Retinal pigment epithelial cell (primary cell): ENCODE results near the gene GALNT9.
"Not testable (repeated sequence)": the region's sequence is repeated elsewhere in the genome, so short reads cannot be mapped to it uniquely, and the experiment has no call there.

ENCODE experiments used
- DNase-seq: peaks from one replicate; pipeline ENCODE4 v3.0.0-alpha.2; 2010; ENCODE audit warnings: low read depth
- H3K4me3 ChIP-seq: 2 replicates; pipeline ENCODE4 v1.5.1; 2011; ENCODE audit warnings: mild to moderate bottlenecking, low read length, control low read depth, moderate library complexity
- CTCF ChIP-seq: conservative IDR thresholded peaks from 2 replicates; pipeline ENCODE4 v1.5.1; 2011; ENCODE audit warnings: low read depth, low read length, control low read depth, inconsistent platforms

GALNT9 gene

GRCh38 chr12:132329036-132329719, at the start of gene GALNT9:
Gene GALNT9, minus strand, starts transcription at chr12:132329589. Its CDS starts 386 bp downstream, at chr12:132329203.
- TF ChIP-seq CTCF, result no peak
- no peak within 1 kb of the TSS for H3K4me3 ChIP-seq
- no peak for DNase-seq

- not testable (repeated sequence) for H3K4me3 ChIP-seq, DNase-seq
Measured at GRCh38 chr12:132379057-132379456, 49.7 kb upstream of the GALNT9 start.

DNA sequence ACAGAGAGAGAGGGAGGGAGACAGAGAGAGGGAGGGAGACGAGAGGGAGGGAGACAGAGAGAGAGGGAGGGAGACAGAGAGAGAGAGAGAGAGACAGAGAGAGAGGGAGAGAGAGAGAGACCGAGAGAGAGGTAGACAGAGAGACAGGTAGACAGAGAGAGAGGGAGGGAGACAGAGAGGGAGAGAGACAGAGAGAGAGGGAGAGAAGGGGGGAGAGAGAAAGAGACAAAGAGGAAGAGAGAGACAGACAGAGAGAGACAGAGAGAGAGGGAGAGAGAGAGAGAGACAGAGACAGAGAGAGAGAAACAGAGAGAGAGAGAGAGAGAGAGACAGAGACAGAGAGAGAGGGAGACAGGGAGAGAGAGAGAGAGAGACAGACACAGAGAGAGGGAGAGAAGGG, 47.8 kb upstream of the GALNT9 start:
- no peak for TF ChIP-seq CTCF
- H3K4me3 ChIP-seq, result no peak overlapping the region
- DNase-seq, result no peak

GRCh38 chr12:132376464-132376830, 47.1 kb upstream of the GALNT9 start:
- no peak for DNase-seq
- no peak for TF ChIP-seq CTCF

GRCh38 chr12:132375747-132376463, 46.5 kb upstream of the GALNT9 start:
- no peak for DNase-seq
- no peak for TF ChIP-seq CTCF
- H3K4me3 ChIP-seq, result no peak overlapping the region

More at GRCh38 chr12:132376464-132376830, 47.1 kb upstream of the GALNT9 start:
- no peak overlapping the region for H3K4me3 ChIP-seq

GRCh38 chr12:132374612-132375445, 45.4 kb upstream of the GALNT9 start:
- TF ChIP-seq CTCF, result no peak
- H3K4me3 ChIP-seq, result no peak overlapping the region
- no peak for DNase-seq

- DNase-seq, result no peak
- peak; percentile 22 for TF ChIP-seq CTCF
- no peak overlapping the region for H3K4me3 ChIP-seq
Measured at GRCh38 chr12:132373901-132374611, 44.7 kb upstream of the GALNT9 start.
